WTC11 (cell line): ENCODE data around the gene STXBP3. TPM values are rescaled to one million over a fixed set of nuclear protein-coding genes. Genes with fewer than 3 reads are reported as not detected.

Source experiments
- ATAC-seq: fragments of 200-7000 bp; cut with Tn5 transposase; 2 replicates; pipeline ENCODE4 v1.10.0; 2021; ENCODE audit warnings: mild to moderate bottlenecking, moderate library complexity
- CTCF ChIA-PET: fragments of 300-600 bp; sonication (Branson Sonifier 250); formaldehyde crosslinking; loops from one replicate; lab custom pipeline; 2021; ENCODE audit warnings: antibody characterized with exemption; lab: Charles Lee
- POLR2A ChIA-PET: fragments of 350-600 bp; sonication (Branson Sonifier 250); formaldehyde crosslinking; loops from one replicate; lab custom pipeline; 2021; ENCODE audit warnings: antibody characterized with exemption; lab: Charles Lee
- DNase-seq: peaks from one replicate; pipeline ENCODE4 v3.0.0; 2021; ENCODE audit warnings: low spot score
- H3K27ac Mint-ChIP-seq: 2 replicates; pipeline ENCODE4 v1.8.0; 2021; ENCODE audit warnings: mixed read lengths
- H3K27me3 Mint-ChIP-seq: 2 replicates; pipeline ENCODE4 v1.8.0; 2021; ENCODE audit warnings: low read depth, mild to moderate bottlenecking, moderate library complexity, mixed read lengths
- H3K36me3 Mint-ChIP-seq: 2 replicates; pipeline ENCODE4 v1.8.0; 2021; ENCODE audit warnings: mixed read lengths
- H3K4me1 Mint-ChIP-seq: 2 replicates; pipeline ENCODE4 v1.8.0; 2022; ENCODE audit warnings: mixed read lengths
- H3K4me3 Mint-ChIP-seq: 2 replicates; pipeline ENCODE4 v1.8.0; 2021; ENCODE audit warnings: mild to moderate bottlenecking, moderate library complexity, mixed read lengths
- H3K9me3 Mint-ChIP-seq: 2 replicates; pipeline ENCODE4 v1.8.0; 2021; ENCODE audit warnings: mixed read lengths
- AR ChIP-seq: fragments of 250-450 bp; sonication (Bioruptor Pico); IDR thresholded peaks from 2 replicates; pipeline ENCODE4 v1.9.0; 2021; ENCODE audit warnings: mild to moderate bottlenecking
- ATF2 ChIP-seq: sonication (generic); formaldehyde crosslinking; IDR thresholded peaks from 2 replicates; pipeline ENCODE4 v1.8.1; 2022; ENCODE audit warnings: low read depth, missing genetic modification reagents, borderline replicate concordance
- EMX1 ChIP-seq: fragments of 250-450 bp; sonication (Bioruptor Pico); IDR thresholded peaks from 2 replicates; pipeline ENCODE4 v1.8.0; 2021; ENCODE audit warnings: mild to moderate bottlenecking
- ETV6 ChIP-seq: sonication (generic); formaldehyde crosslinking; IDR thresholded peaks from 2 replicates; pipeline ENCODE4 v1.8.1; 2022; ENCODE audit warnings: mild to moderate bottlenecking, missing genetic modification reagents
- GRHL2 ChIP-seq: fragments of 250-450 bp; sonication (Bioruptor Pico); IDR thresholded peaks from 2 replicates; pipeline ENCODE4 v1.8.0; 2022; ENCODE audit warnings: mild to moderate bottlenecking, moderate library complexity; ENCODE audit not compliant: insufficient replicate concordance, severe bottlenecking
- GTF2I ChIP-seq: fragments of 250-450 bp; sonication (Bioruptor Pico); conservative IDR thresholded peaks from 2 replicates; pipeline ENCODE4 v1.4.0; 2021; ENCODE audit warnings: mild to moderate bottlenecking
- HMGA2 ChIP-seq: fragments of 250-450 bp; sonication (Bioruptor Pico); IDR thresholded peaks from 2 replicates; pipeline ENCODE4 v1.4.0; 2021; ENCODE audit warnings: mild to moderate bottlenecking, moderate library complexity
- MXD4 ChIP-seq: fragments of 250-450 bp; sonication (Bioruptor Pico); IDR thresholded peaks from 2 replicates; pipeline ENCODE4 v1.8.0; 2021; ENCODE audit warnings: mild to moderate bottlenecking, moderate library complexity, borderline replicate concordance
- NFE2L1 ChIP-seq: sonication (generic); formaldehyde crosslinking; IDR thresholded peaks from 2 replicates; pipeline ENCODE4 v1.8.1; 2023; ENCODE audit warnings: missing genetic modification reagents
- TCF7 ChIP-seq: sonication (generic); formaldehyde crosslinking; IDR thresholded peaks from 2 replicates; pipeline ENCODE4 v1.8.0; 2022; ENCODE audit warnings: mild to moderate bottlenecking, low read depth, missing genetic modification reagents, moderate library complexity
- TEAD4 ChIP-seq: sonication (generic); formaldehyde crosslinking; IDR thresholded peaks from 2 replicates; pipeline ENCODE4 v1.8.0; 2022; ENCODE audit warnings: mild to moderate bottlenecking, missing genetic modification reagents
- ZMAT4 ChIP-seq: fragments of 250-450 bp; sonication (Bioruptor Pico); IDR thresholded peaks from 2 replicates; pipeline ENCODE4 v1.9.0; 2021; ENCODE audit warnings: mild to moderate bottlenecking
- ZNF396 ChIP-seq: fragments of 250-450 bp; sonication (Bioruptor Pico); IDR thresholded peaks from 2 replicates; pipeline ENCODE4 v1.8.0; 2021; ENCODE audit warnings: mild to moderate bottlenecking, moderate library complexity, borderline replicate concordance
- ZNF423 ChIP-seq: fragments of 250-450 bp; sonication (Bioruptor Pico); IDR thresholded peaks from 2 replicates; pipeline ENCODE4 v2.1.2; 2022; ENCODE audit warnings: mild to moderate bottlenecking, moderate library complexity
- total RNA-seq: library from RNA; stranded (reverse); gene quantifications from 3 replicates; pipeline ENCODE4 v1.2.3, GENCODE V29; 2021
- TF ChIP-seq, protein P1 (sequence below): fragments of 200-600 bp; IDR thresholded peaks from 2 replicates; pipeline ENCODE4 v1.8.0; 2022; ENCODE audit warnings: antibody characterized with exemption
- TF ChIP-seq, protein P2 (sequence below): fragments of 250-450 bp; sonication (Bioruptor Pico); IDR thresholded peaks from 2 replicates; pipeline ENCODE4 v1.9.0; 2021; ENCODE audit warnings: moderate library complexity, mild to moderate bottlenecking, inconsistent platforms, borderline replicate concordance
- TF ChIP-seq, protein P3 (sequence below): fragments of 250-450 bp; sonication (Bioruptor Pico); conservative IDR thresholded peaks from 2 replicates; pipeline ENCODE4 v1.9.0; 2021; ENCODE audit warnings: mild to moderate bottlenecking
- TF ChIP-seq, protein P4 (sequence below): sonication (generic); formaldehyde crosslinking; IDR thresholded peaks from 2 replicates; pipeline ENCODE4 v1.8.1; 2023; ENCODE audit warnings: mild to moderate bottlenecking, missing genetic modification reagents

The STXBP3 gene
- total RNA-seq, 1 experiment from 2014 or later, result 26.1 TPM

DNA sequence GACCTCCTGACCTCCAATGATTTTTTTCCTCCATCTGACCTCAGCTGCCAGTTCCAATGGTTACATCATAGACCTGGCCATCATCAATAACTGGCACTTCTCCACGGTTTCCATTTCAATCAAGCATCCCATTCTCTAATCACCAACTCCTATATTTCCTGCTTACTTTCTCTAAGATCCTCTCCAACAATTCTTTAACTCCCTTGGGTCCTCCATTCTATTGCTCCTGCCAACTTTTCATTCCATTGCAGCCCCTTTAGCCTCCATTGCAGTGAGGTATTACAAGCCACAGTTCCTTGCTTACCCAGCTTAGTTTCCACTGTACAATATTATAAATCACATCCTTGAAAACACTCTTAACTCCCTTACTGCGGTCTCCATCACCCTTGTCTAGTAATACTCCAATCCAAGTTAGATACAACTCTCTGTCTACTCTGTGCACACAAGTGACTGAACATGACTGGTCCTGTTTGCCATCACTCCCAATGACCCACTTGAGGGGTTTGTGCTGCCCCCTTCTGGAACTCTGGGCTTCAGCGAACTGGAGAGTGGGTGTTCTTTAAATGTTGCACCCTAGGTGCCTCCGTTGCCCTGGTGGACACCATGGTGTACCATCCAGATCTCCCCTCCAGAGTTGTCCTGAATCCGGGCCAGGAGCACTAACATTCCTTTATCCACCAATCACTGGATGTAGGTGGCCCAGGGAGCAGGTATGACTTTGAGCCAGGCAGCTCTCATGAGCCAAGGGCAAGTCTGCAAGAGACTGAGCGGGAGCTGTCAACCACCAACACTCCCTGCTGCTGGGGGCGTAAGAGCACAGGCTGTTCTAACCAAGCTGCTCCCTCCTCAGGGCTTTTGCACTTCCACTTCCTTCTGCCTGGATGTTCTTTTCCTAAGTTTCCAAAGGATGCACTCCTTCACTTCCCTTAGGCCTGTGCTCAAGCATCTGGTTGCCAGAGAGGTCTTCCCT, 37.5 kb upstream of the STXBP3 start (continued):
- TF ChIP-seq TEAD4 (CRISPR knock-in tag) (no peak), HMGA2 (CRISPR knock-in tag) (no peak), GTF2I (CRISPR knock-in tag) (no peak), ZNF423 (CRISPR knock-in tag) (0 out of 2 replicates have a peak, but pooled peaks have one; percentile 19)
- TF ChIP-seq, protein P1, sequence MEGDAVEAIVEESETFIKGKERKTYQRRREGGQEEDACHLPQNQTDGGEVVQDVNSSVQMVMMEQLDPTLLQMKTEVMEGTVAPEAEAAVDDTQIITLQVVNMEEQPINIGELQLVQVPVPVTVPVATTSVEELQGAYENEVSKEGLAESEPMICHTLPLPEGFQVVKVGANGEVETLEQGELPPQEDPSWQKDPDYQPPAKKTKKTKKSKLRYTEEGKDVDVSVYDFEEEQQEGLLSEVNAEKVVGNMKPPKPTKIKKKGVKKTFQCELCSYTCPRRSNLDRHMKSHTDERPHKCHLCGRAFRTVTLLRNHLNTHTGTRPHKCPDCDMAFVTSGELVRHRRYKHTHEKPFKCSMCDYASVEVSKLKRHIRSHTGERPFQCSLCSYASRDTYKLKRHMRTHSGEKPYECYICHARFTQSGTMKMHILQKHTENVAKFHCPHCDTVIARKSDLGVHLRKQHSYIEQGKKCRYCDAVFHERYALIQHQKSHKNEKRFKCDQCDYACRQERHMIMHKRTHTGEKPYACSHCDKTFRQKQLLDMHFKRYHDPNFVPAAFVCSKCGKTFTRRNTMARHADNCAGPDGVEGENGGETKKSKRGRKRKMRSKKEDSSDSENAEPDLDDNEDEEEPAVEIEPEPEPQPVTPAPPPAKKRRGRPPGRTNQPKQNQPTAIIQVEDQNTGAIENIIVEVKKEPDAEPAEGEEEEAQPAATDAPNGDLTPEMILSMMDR, result peak; percentile 42; the same call in 1 of the 2 replicates

GRCh38 chr1:108712606-108713150, 33.8 kb upstream of the STXBP3 start, which contains the start of gene FNDC7:
TSS of gene FNDC7 (plus strand) at chr1:108712908. CDS start at chr1:108712934, 26 bp downstream.
- H3K36me3 Mint-ChIP-seq, result no peaks in the 10 kb centered on the region
- ChIA-PET CTCF (interaction anchor here (0.6 to 1.1 kb wide), 6 partner anchors 20 to 400 kb away, joined by 3 to 7 read pairs (median 4); partner anchors contain the start of gene PRPF38B), POLR2A (no interaction called here)
- no peaks in the 10 kb centered on the region for H3K9me3 Mint-ChIP-seq
- no peak within 1 kb of the TSS; the same call in 1 of the 2 replicates for H3K27ac Mint-ChIP-seq
- ATAC-seq (peak; percentile 98), DNase-seq (peak; percentile 57)
- H3K4me1 Mint-ChIP-seq, result peaks cover 13% of the 10 kb centered on the region
- no peak within 1 kb of the TSS for H3K4me3 Mint-ChIP-seq
- H3K27me3 Mint-ChIP-seq, result no peaks in the 10 kb centered on the region
- no peak for TF ChIP-seq TCF7 (CRISPR knock-in tag)
- TF ChIP-seq NFE2L1 (CRISPR knock-in tag), result no peak
- no peak for TF ChIP-seq GRHL2 (CRISPR knock-in tag)
- no peak for TF ChIP-seq ZNF396 (CRISPR knock-in tag)

DNA sequence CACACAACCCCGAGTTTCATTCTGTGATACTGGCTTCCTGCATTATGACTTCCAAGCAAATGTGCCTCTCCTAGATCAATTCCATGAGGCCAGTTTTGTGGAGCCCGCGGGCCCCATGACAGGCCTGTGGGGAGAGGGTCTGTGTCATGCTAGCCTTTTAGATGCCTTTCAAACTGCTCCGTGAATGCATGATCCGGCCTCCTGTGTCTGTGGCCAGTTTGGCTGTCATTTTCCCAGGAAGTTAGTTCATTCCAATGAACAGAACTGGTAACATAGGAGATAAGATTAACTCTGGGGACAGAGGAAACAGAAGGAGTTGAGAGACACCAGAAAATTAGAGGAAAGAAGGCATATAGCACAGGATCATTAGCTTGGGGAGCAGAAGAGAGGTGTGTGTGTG, 30.5 kb upstream of the STXBP3 start:
- no peaks in the 10 kb centered on the region for H3K36me3 Mint-ChIP-seq
- DNase-seq (no peak), ATAC-seq (no peak)
- H3K27ac Mint-ChIP-seq, result no peak overlapping the region
- CTCF ChIA-PET, result no interaction called here
- H3K4me3 Mint-ChIP-seq, result no peak overlapping the region
- H3K27me3 Mint-ChIP-seq, result no peaks in the 10 kb centered on the region
- TF ChIP-seq EMX1 (CRISPR knock-in tag) (no peak), MXD4 (CRISPR knock-in tag) (no peak), ZMAT4 (CRISPR knock-in tag) (no peak), HMGA2 (CRISPR knock-in tag) (no peak), ATF2 (CRISPR knock-in tag) (no peak), ETV6 (CRISPR knock-in tag) (no peak), NFE2L1 (CRISPR knock-in tag) (no peak), AR (no peak), GRHL2 (CRISPR knock-in tag) (no peak), ZNF396 (CRISPR knock-in tag) (no peak)
- TF ChIP-seq, protein P2, sequence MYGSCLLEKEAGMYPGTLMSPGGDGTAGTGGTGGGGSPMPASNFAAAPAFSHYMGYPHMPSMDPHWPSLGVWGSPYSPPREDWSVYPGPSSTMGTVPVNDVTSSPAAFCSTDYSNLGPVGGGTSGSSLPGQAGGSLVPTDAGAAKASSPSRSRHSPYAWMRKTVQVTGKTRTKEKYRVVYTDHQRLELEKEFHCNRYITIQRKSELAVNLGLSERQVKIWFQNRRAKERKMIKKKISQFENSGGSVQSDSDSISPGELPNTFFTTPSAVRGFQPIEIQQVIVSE, result no peak
- TF ChIP-seq, protein P3, sequence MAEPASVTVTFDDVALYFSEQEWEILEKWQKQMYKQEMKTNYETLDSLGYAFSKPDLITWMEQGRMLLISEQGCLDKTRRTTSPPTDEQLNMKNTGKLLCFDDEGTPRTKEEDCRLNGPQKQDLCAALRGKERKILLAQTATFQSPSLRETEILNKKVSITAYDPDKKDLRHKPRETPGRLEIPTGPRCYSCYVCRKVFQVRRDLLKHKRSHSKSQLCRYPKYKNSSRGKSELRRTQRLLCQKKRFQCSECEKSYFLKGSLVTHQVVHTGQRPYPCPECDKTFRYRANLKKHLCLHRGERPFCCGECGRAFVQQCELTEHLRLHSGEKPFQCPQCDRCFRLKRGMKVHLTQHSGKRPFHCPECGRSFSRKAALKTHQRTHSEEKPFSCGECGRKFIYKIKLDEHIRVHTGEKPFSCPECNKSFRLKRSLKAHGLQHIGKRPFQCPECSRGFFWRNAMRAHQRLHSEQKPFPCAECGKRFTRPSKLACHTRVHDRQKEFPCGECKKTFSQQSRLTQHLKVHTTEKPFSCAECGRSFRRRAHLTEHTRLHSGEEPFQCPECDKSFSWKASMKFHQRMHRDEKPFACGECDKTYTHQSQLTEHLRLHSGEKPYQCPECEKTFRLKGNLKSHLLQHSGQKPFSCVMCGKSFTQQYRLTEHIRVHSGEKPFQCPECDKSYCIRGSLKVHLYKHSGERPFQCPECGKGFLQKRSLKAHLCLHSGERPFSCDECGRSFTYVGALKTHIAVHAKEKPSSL (CRISPR knock-in tag), result no peak
- TF ChIP-seq, protein P4, sequence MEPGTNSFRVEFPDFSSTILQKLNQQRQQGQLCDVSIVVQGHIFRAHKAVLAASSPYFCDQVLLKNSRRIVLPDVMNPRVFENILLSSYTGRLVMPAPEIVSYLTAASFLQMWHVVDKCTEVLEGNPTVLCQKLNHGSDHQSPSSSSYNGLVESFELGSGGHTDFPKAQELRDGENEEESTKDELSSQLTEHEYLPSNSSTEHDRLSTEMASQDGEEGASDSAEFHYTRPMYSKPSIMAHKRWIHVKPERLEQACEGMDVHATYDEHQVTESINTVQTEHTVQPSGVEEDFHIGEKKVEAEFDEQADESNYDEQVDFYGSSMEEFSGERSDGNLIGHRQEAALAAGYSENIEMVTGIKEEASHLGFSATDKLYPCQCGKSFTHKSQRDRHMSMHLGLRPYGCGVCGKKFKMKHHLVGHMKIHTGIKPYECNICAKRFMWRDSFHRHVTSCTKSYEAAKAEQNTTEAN (CRISPR knock-in tag), result no peak
- POLR2A ChIA-PET, result no interaction called here
- peaks cover 25% of the 10 kb centered on the region for H3K4me1 Mint-ChIP-seq
- H3K9me3 Mint-ChIP-seq, result no peaks in the 10 kb centered on the region
